DND-41 (cell line): ENCODE measurements around the gene WRAP73.

Experiments used
- ATAC-seq: fragments of 200-7000 bp; cut with Tn5 transposase; 3 replicates; pipeline ENCODE4 v1.9.1; 2021; ENCODE audit warnings: low read depth; ENCODE audit not compliant: insufficient read depth
- DNase-seq: peaks from one replicate; pipeline ENCODE4 v3.0.0-alpha.2; 2020
- H2AFZ ChIP-seq: 2 replicates; pipeline ENCODE4 v1.6.0; 2012; ENCODE audit warnings: low read depth, low read length
- H3K27ac ChIP-seq: 2 replicates; pipeline ENCODE4 v1.5.1; 2012; ENCODE audit warnings: low read length, inconsistent platforms
- H3K27me3 ChIP-seq: fragments of 200-600 bp; sonication (generic); 2 replicates; pipeline ENCODE4 v1.6.0; 2012; ENCODE audit warnings: low read length, mild to moderate bottlenecking, inconsistent platforms; ENCODE audit not compliant: insufficient read depth, poor library complexity
- H3K36me3 ChIP-seq: 2 replicates; pipeline ENCODE4 v1.5.1; 2012; ENCODE audit warnings: low read length, inconsistent platforms; ENCODE audit not compliant: insufficient read depth
- H3K4me1 ChIP-seq: 2 replicates; pipeline ENCODE4 v1.5.1; 2012; ENCODE audit warnings: mild to moderate bottlenecking, low read length; ENCODE audit not compliant: insufficient read depth
- H3K4me2 ChIP-seq: 2 replicates; pipeline ENCODE4 v1.6.0; 2012; ENCODE audit warnings: mild to moderate bottlenecking, moderate library complexity, low read length, inconsistent platforms; ENCODE audit not compliant: insufficient read depth
- H3K4me3 ChIP-seq, 2 experiments: fragments of 200-600 bp in 1 of 2; shearing (Covaris generic) in 1 of 2; 2 replicates each; pipeline ENCODE4 v1.5.1; 2012 to 2016; ENCODE audit warnings: inconsistent platforms in 2 of 2, low read length in 2 of 2, mild to moderate bottlenecking in 2 of 2, low read depth in 1 of 2, moderate library complexity in 1 of 2
- H3K79me2 ChIP-seq: 2 replicates; pipeline ENCODE4 v1.6.0; 2012; ENCODE audit warnings: low read length, inconsistent platforms; ENCODE audit not compliant: insufficient read depth
- H3K9ac ChIP-seq: 2 replicates; pipeline ENCODE4 v1.6.0; 2012; ENCODE audit warnings: low read depth, mild to moderate bottlenecking, inconsistent platforms, low read length, moderate library complexity
- H3K9me3 ChIP-seq: 2 replicates; pipeline ENCODE4 v1.5.1; 2012; ENCODE audit warnings: low read length, moderate library complexity, mild to moderate bottlenecking, inconsistent platforms; ENCODE audit not compliant: insufficient read depth, severe bottlenecking
- H4K20me1 ChIP-seq: 2 replicates; pipeline ENCODE4 v1.6.0; 2012; ENCODE audit warnings: low read length; ENCODE audit not compliant: insufficient read depth
- EZH2 ChIP-seq: IDR thresholded peaks from 3 replicates; pipeline ENCODE4 v1.6.1; 2012; ENCODE audit warnings: borderline replicate concordance, low read depth, mild to moderate bottlenecking, moderate library complexity, low read length, inconsistent platforms; ENCODE audit not compliant: severe bottlenecking
- TF ChIP-seq, protein P1 (sequence below): IDR thresholded peaks from 2 replicates; pipeline ENCODE4 v1.5.1; 2012; ENCODE audit warnings: borderline replicate concordance, low read length, moderate library complexity, mild to moderate bottlenecking; ENCODE audit not compliant: poor library complexity, severe bottlenecking; ENCODE audit errors: extremely low read depth

The WRAP73 gene

DNA sequence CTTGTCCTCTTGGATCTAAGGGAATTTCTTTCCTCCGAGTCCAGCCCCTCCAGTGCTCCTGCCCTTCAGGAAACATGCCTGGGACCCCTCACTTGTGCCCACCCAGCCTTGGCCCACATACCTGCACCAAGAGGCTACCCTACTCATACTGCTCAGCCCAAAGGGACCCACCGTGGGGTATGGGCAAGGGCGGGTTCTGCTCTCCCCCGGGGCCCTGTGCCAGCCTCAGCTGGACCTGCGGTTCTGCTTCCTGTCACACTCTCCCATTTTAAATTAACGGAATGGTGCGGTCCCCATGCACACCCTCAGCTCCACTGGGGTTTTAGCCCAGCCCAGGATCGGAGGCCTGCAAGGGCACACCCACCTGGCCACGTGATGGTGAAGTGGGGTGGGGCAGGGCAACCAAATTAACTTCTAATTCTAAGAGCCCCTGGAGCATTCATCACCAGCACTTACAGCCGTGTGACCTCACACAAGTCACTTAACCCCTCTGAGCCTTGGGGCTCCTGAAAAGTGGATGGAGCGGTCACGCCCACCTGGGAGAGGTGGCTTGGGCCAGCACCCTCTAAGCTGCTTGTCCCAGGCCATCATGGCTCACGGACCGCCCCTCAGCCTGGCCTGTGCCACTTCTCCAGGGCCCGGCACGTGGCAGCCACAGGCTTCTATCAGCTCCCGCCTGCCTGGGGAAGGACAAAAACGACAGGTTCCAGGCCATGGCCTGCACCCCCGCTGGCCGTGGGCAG, 30.8 kb upstream of the WRAP73 start:
- H3K36me3 ChIP-seq, result peaks cover 20% of the 10 kb centered on the region
- H3K4me2 ChIP-seq, result no peak overlapping the region
- TF ChIP-seq, protein P1, sequence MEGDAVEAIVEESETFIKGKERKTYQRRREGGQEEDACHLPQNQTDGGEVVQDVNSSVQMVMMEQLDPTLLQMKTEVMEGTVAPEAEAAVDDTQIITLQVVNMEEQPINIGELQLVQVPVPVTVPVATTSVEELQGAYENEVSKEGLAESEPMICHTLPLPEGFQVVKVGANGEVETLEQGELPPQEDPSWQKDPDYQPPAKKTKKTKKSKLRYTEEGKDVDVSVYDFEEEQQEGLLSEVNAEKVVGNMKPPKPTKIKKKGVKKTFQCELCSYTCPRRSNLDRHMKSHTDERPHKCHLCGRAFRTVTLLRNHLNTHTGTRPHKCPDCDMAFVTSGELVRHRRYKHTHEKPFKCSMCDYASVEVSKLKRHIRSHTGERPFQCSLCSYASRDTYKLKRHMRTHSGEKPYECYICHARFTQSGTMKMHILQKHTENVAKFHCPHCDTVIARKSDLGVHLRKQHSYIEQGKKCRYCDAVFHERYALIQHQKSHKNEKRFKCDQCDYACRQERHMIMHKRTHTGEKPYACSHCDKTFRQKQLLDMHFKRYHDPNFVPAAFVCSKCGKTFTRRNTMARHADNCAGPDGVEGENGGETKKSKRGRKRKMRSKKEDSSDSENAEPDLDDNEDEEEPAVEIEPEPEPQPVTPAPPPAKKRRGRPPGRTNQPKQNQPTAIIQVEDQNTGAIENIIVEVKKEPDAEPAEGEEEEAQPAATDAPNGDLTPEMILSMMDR, result no peak
- TF ChIP-seq EZH2, result no peak

DNA sequence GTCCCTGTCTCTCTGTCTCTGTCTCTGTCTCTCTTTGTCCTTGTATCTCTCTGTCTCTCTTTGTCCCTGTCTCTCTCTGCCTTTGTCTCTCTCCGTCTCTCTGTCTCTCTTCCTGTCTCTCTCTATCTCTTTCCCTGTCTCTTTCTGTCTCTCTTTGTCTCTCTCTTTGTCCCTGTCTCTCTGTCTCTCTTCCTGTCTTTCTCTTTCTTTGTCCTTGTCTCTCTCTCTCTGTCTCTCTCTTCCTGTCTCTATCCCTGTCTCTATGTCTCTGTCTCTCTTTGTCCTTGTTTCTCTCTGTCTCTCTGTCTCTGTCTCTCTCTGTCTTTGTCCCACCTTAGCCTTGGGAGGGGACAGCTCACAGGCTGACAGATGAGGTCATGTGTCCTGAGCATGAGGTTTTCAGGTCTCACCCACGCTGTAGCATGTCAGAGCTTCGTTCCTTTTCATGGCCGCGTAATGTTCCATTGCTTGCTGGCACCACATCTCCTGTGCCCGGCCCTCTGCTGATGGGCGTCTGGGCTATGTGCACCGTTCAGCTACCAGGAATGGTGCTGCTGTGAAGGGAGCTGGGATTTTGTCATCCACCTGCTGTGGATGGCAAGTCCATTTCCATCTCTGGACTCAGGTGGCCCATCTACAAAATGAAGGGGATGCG, 30.0 kb upstream of the WRAP73 start:
- TF ChIP-seq, protein P1, result no peak
- no peak for TF ChIP-seq EZH2
- H3K27ac ChIP-seq, result no peak overlapping the region
- H3K9ac ChIP-seq, result no peak overlapping the region
- H3K9me3 ChIP-seq, result no peaks in the 10 kb centered on the region
- no peaks in the 10 kb centered on the region for H3K27me3 ChIP-seq
- H4K20me1 ChIP-seq, result peaks cover 83% of the 10 kb centered on the region
- no peak overlapping the region for H2AFZ ChIP-seq
- H3K4me1 ChIP-seq, result no peaks in the 10 kb centered on the region
- H3K4me3 ChIP-seq, result no peak overlapping the region
- no peak for DNase-seq
- H3K4me2 ChIP-seq, result no peak overlapping the region
- peaks cover 32% of the 10 kb centered on the region for H3K79me2 ChIP-seq
- peaks cover 16% of the 10 kb centered on the region for H3K36me3 ChIP-seq
- ATAC-seq, result no peak

More for the DNA sequence above, 30.8 kb upstream of the WRAP73 start:
- Histone ChIP-seq H3K9ac (no peak overlapping the region), H3K4me1 (no peaks in the 10 kb centered on the region), H3K79me2 (peaks cover 26% of the 10 kb centered on the region), H3K9me3 (no peaks in the 10 kb centered on the region), H3K27me3 (no peaks in the 10 kb centered on the region), H4K20me1 (peaks cover 82% of the 10 kb centered on the region), H3K27ac (no peak overlapping the region), H3K4me3 (no peak overlapping the region), H2AFZ (no peak overlapping the region)
- DNase-seq, result no peak
- ATAC-seq, result no peak

DNA sequence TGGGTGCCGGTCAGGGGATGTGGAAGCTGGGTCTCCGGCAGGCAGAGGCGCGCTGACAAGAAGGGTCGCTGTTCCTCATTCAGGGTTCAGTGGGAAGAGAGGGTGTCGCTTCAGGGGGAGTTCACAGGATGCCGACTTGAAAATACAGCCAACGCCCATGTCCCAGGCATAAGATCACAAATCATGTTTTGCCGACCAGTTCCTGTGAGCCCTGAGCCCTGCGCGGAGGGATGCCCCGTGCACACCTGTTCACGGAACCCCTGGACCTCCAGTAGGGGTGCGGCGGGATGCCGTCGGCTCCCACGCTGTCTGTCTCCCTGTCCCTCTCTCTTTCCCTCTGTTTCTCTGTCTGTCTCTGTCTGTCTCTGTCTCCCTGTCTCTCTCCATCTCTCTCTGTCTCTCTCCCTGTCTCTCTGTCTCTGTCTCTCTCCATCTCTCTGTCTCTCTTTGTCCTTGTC, 29.2 kb upstream of the WRAP73 start:
- H3K4me3 ChIP-seq, result no peak overlapping the region
- TF ChIP-seq EZH2, result no peak
- TF ChIP-seq, protein P1, result no peak
- no peaks in the 10 kb centered on the region for H3K4me1 ChIP-seq
- no peak overlapping the region for H2AFZ ChIP-seq
- DNase-seq (no peak), ATAC-seq (no peak)
- H3K79me2 ChIP-seq, result peaks cover 36% of the 10 kb centered on the region
- H3K36me3 ChIP-seq, result peaks cover 14% of the 10 kb centered on the region
- H3K27me3 ChIP-seq, result no peaks in the 10 kb centered on the region
- H3K9ac ChIP-seq, result no peak overlapping the region
- H3K4me2 ChIP-seq, result no peak overlapping the region
- H3K27ac ChIP-seq, result no peak overlapping the region
- peaks cover 89% of the 10 kb centered on the region for H4K20me1 ChIP-seq
- H3K9me3 ChIP-seq, result no peaks in the 10 kb centered on the region
